ENCODE measurements around the gene GNAO1. TPM values are rescaled to one million over a fixed set of nuclear protein-coding genes. Genes with fewer than 3 reads are reported as not detected.

GNAO1 gene
- total and polyA plus RNA-seq, 9 of the 15 experiments (the other 6 are each of a cell fraction or from before 2014, with no cell fraction given): 0.07 to 0.42 (median 0.08) TPM; not detected in 5

DNA sequence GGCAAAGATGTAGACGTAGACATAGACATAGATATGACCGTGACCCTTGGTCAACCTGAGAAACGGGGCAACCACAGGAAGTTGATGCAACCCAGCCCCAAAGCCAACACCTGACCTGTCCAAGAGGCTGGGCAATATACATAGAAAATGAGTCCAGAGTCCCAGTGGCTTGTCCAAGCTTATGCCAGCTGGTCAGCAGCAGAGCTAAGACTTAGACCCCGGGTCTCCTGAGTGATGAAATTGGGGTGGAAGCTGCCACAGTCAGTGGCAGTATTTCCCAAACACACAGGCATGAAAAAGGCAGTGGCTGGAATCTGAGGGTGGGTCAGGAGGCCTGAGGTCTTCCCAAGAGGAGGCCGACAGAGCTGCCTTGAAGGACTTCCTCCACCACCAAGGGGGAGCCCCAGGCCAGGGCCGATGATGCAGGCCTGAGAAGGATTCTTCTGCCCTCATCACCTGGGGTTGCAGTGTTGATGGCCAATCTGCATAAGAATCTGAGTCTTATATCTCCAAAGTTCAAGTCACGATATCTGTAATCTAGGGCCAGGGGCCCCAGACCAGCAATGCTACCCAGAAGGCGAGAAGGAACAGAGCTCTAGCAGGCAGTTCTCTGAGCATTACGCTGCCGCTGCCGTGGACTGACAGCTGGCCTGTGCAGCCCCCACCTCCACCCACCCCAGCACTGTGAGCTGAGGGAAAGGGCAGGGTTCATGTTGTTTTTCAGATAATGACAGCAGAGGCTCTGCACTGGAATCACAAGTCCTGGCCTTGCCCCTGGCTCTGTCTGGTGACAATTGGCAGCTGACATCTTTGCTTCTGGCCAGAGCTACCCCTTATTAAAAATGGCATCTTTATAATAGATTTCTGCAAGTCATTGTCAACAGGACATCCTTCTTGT, 72.7 kb downstream of the GNAO1 start (continued):
- TF ChIP-seq, protein P1, sequence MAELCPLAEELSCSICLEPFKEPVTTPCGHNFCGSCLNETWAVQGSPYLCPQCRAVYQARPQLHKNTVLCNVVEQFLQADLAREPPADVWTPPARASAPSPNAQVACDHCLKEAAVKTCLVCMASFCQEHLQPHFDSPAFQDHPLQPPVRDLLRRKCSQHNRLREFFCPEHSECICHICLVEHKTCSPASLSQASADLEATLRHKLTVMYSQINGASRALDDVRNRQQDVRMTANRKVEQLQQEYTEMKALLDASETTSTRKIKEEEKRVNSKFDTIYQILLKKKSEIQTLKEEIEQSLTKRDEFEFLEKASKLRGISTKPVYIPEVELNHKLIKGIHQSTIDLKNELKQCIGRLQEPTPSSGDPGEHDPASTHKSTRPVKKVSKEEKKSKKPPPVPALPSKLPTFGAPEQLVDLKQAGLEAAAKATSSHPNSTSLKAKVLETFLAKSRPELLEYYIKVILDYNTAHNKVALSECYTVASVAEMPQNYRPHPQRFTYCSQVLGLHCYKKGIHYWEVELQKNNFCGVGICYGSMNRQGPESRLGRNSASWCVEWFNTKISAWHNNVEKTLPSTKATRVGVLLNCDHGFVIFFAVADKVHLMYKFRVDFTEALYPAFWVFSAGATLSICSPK (IDR thresholded peaks at IDR 0.05; ENCODE audit: borderline replicate concordance): no peak
- TF ChIP-seq RFX7 (CRISPR knock-in tag; IDR thresholded peaks at IDR 0.05) (no peak), EGR1 (conservative IDR thresholded peaks at IDR 0.05) (0 out of 2 replicates have a peak, but pooled peaks have one; percentile 30), NFE2L1 (tag; IDR thresholded peaks at IDR 0.05; ENCODE audit: borderline replicate concordance, low read depth) (peak; percentile 63; the same call in 1 of the 2 replicates), ZNF23 (CRISPR knock-in tag; IDR thresholded peaks at IDR 0.05) (no peak), DMBX1 (CRISPR knock-in tag; IDR thresholded peaks at IDR 0.05; ENCODE audit: borderline replicate concordance) (peak; percentile 53; the same call in 1 of the 2 replicates), NFE2 (IDR thresholded peaks at IDR 0.05; ENCODE audit: low read depth) (peak; percentile 49; the same call in 1 of the 2 replicates), MBD2 (IDR thresholded peaks at IDR 0.05; ENCODE audit: borderline replicate concordance, low read depth) (no peak), EP300 (IDR thresholded peaks at IDR 0.05; ENCODE audit: low read length) (no peak), NR2C2 (CRISPR knock-in tag; IDR thresholded peaks at IDR 0.05) (no peak), NR2C2 (tag; IDR thresholded peaks at IDR 0.05) (peak; percentile 50), ZNF184 (CRISPR knock-in tag; IDR thresholded peaks at IDR 0.05) (no peak), SMAD4 (CRISPR knock-in tag; conservative IDR thresholded peaks at IDR 0.05) (peak; percentile 34; the same call in 1 of the 2 replicates), ZKSCAN3 (CRISPR knock-in tag; IDR thresholded peaks at IDR 0.05) (no peak), FOXP1 (CRISPR knock-in tag; IDR thresholded peaks at IDR 0.05) (no peak)
- TF ChIP-seq, protein P2, sequence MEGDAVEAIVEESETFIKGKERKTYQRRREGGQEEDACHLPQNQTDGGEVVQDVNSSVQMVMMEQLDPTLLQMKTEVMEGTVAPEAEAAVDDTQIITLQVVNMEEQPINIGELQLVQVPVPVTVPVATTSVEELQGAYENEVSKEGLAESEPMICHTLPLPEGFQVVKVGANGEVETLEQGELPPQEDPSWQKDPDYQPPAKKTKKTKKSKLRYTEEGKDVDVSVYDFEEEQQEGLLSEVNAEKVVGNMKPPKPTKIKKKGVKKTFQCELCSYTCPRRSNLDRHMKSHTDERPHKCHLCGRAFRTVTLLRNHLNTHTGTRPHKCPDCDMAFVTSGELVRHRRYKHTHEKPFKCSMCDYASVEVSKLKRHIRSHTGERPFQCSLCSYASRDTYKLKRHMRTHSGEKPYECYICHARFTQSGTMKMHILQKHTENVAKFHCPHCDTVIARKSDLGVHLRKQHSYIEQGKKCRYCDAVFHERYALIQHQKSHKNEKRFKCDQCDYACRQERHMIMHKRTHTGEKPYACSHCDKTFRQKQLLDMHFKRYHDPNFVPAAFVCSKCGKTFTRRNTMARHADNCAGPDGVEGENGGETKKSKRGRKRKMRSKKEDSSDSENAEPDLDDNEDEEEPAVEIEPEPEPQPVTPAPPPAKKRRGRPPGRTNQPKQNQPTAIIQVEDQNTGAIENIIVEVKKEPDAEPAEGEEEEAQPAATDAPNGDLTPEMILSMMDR (IDR thresholded peaks at IDR 0.05 in 2 of 3, conservative IDR thresholded peaks at IDR 0.05 in 1 of 3; ENCODE audit: insufficient read depth in 2 of 3, low read depth in 1 of 3, low read length in 3 of 3): 0 out of 6 replicates have a peak, but pooled peaks of 1 of the 3 experiments have one; percentile 7
- TF ChIP-seq, protein P3, sequence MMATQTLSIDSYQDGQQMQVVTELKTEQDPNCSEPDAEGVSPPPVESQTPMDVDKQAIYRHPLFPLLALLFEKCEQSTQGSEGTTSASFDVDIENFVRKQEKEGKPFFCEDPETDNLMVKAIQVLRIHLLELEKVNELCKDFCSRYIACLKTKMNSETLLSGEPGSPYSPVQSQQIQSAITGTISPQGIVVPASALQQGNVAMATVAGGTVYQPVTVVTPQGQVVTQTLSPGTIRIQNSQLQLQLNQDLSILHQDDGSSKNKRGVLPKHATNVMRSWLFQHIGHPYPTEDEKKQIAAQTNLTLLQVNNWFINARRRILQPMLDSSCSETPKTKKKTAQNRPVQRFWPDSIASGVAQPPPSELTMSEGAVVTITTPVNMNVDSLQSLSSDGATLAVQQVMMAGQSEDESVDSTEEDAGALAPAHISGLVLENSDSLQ (IDR thresholded peaks at IDR 0.05): peak; percentile 83
